ENCODE data around the gene AGGF1.

DNA sequence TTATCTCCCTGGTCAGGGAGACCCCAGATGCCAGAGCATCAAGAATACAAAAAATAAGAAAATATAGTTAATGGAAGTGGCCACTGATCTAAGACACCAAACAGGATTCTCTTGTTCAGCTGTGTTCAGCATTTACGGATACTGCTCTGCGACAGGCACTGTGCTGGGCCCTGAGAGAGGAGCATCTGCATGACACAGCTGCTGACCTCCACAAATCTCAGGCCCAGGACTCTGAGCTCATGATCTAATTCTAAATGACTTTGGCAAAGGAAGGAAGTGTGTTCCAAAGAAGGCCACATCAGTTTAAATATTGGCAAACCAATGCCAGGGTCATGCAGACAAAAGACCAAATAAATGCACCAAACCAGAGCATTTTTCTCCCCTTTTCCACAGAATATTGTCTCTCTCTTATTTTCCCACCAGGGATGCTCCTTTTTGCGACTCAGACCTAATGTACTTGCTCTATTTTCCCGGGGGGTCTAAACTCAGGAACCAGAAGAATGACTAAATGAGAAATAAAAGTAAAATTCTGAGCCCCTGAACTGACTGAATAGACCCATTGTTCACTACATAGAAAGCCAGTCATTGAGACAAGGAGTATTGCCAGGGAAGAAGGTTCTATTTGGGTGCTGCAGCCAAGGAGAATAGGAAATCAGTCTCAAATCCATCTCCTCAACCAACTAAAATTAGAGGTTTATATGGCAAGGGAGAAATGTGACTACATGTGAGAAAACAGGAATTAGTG lies 1.4 kb upstream of the AGGF1 start:
- TF ChIP-seq, protein P1, sequence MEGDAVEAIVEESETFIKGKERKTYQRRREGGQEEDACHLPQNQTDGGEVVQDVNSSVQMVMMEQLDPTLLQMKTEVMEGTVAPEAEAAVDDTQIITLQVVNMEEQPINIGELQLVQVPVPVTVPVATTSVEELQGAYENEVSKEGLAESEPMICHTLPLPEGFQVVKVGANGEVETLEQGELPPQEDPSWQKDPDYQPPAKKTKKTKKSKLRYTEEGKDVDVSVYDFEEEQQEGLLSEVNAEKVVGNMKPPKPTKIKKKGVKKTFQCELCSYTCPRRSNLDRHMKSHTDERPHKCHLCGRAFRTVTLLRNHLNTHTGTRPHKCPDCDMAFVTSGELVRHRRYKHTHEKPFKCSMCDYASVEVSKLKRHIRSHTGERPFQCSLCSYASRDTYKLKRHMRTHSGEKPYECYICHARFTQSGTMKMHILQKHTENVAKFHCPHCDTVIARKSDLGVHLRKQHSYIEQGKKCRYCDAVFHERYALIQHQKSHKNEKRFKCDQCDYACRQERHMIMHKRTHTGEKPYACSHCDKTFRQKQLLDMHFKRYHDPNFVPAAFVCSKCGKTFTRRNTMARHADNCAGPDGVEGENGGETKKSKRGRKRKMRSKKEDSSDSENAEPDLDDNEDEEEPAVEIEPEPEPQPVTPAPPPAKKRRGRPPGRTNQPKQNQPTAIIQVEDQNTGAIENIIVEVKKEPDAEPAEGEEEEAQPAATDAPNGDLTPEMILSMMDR (IDR thresholded peaks at IDR 0.05): no peak
- TF ChIP-seq POLR2AphosphoS5 (IDR thresholded peaks at IDR 0.05; ENCODE audit: insufficient read depth in 1 of 2, low read depth in 1 of 2): no peak
- TF ChIP-seq POLR2A (IDR thresholded peaks at IDR 0.05): no peak

Measured in vagina (tissue), 2 donors.